Anterior cingulate cortex (tissue), 58 donors: ENCODE measurements around the gene ZSCAN5B.
"Not testable (repeated sequence)": the region's sequence is repeated elsewhere in the genome, so short reads cannot be mapped to it uniquely, and the experiment has no call there.

ENCODE experiments used
- DNase-seq, 58 donors: peaks; one replicate each; lab custom pipeline; 2025; lab: John Stamatoyannopoulos, UW

ZSCAN5B gene, protein sequence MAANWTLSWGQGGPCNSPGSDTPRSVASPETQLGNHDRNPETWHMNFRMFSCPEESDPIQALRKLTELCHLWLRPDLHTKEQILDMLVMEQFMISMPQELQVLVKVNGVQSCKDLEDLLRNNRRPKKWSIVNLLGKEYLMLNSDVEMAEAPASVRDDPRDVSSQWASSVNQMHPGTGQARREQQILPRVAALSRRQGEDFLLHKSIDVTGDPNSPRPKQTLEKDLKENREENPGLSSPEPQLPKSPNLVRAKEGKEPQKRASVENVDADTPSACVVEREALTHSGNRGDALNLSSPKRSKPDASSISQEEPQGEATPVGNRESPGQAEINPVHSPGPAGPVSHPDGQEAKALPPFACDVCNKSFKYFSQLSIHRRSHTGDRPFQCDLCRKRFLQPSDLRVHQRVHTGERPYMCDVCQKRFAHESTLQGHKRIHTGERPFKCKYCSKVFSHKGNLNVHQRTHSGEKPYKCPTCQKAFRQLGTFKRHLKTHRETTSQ

GRCh38 chr19:56197646-56198045 lies at the start of gene ZSCAN5B:
TSS of gene ZSCAN5B (minus strand) at chr19:56197783. CDS start at chr19:56193052, 4,731 bp downstream.
- DNase-seq = not testable (repeated sequence)

DNA sequence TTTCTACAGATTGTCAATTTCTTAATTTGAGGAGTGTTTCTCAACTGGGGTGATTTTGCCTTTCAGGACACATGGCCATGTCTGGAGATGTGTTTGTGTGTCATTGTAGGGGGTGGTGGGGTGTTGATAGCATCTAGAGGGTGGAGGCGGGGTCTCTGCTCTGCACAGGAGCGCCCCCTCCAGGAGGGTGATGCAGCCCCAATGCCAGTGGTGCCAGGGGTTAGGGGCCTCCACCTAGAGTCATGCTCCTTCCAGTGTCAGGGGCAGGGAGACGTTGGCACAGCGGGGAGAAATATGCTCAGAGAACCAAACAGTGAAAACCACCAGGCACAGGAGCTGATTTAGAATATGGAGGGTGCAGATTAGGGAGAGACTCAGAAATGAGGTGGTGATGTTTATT lies 48.2 kb upstream of the ZSCAN5B start:
- DNase-seq = not testable (repeated sequence)

DNA sequence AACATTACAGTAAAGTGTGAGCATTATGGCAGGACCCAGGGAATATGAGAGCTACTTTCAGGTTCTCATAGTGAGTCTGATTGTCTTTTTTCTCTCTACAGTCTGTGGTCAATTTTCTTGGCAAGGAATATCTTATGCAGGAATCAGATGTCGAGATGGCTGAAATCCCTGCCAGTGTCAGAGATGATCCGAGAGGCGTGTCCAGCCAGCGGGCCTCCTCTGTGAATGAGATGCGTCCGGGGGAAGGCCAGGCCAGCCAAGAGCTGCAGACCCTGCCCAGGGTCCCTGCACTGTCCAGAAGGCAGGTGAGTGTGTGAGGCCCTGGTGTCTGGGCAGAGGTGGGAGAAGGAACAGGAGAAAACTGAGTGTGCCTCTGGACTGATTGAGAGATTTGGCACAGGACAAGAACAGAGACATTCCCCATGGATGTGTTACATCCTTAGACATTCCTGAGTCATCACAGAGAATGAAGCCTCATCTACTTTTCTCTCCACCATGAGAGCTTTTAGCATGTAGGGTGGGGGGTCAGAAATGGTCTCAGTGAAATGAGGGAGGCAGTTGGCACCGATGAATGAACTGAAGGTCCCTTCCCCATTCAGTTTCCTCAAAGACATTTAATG lies 47.6 kb upstream of the ZSCAN5B start:
- DNase-seq = no peak

- DNase-seq = no peak
Measured at GRCh38 chr19:56223481-56223880, 25.9 kb upstream of the ZSCAN5B start.

DNA sequence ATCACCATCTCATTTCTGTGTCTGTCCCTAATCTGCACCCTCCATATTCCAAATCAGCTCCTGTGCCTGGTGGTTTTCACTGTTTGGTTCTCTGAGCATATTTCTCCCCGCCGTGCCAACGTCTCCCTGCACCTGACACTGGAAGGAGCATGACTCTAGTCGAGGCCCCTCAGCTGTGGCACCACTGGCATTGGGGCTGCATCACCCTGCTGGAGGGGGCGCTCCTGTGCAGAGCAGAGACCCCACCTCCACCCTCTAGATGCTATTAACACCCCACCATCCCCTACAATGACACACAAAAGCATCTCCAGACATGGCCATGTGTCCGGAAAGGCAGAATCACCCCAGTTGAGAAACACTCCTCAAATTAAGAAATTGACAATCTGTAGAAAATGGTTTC lies 25.3 kb upstream of the ZSCAN5B start:
- DNase-seq = no peak

GRCh38 chr19:56221851-56222250 lies 24.3 kb upstream of the ZSCAN5B start:
- DNase-seq = no peak

DNA sequence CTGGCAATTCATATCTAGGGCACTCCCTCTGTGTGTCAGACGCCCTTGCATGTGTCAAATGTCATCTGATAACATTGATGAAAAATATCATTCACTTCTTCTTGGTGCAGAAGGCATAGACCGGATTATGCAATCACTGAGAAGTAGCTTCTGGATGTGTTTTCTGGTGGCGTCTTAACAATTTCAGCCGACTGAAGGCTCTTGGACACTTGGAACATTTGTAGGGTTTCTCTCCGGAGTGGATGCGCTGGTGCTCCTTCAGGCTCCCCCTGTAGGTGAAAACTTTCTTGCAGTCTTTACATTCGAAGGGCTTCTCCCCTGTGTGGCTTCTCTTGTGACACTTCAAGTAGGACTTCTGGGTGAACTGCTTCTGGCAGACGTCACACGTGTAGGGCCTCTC lies 23.9 kb upstream of the ZSCAN5B start:
- DNase-seq = not testable (repeated sequence)

GRCh38 chr19:56218961-56219360 lies 21.4 kb upstream of the ZSCAN5B start:
- no peak for DNase-seq

DNA sequence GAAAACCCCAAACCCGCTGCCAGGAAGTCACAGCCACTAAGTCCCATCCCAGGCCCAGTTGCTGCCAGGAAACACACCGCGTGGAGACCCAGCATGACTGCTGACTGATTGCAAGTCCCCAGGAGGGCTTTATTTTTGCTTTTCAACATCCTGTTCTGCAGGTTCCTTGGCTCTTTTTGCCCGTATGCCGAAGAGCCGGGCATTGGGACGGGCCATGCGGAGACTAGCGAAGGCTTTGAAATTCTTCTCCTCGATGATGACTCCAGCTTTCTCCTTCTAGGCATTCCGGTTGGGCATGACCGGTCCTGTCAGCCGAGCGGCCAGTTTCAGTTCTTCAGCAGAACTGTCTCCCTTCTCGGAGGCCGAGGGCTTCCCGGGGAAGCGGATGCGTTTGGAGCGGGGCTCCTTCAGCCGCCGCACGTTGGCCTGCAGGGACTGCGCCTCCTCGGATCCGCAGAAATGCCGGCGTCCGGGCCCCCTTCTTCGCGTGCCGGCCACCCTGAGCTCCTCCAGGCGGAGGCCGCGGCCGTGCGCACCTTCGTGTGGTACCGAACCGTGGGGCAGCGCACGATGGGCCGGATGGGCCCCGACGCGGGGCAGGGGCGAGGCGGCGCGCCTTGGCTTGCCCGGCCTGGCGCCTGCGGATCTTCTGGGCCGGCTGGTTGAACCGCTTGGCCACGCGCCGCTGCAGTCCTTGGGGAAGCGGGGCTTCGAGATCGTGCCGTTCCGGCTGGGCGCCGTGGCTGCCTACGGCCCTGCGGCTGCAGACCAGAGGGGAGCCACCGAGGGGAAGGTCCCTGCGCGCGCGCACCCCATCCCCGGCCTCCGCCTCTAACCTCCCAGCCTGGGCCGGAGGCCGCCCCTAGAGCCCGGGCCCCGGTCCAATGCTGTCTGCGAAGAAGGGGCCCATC lies 19.7 kb upstream of the ZSCAN5B start:
- DNase-seq = peak in 5 of 58 donors; percentile 1 to 22 (median 3)

DNA sequence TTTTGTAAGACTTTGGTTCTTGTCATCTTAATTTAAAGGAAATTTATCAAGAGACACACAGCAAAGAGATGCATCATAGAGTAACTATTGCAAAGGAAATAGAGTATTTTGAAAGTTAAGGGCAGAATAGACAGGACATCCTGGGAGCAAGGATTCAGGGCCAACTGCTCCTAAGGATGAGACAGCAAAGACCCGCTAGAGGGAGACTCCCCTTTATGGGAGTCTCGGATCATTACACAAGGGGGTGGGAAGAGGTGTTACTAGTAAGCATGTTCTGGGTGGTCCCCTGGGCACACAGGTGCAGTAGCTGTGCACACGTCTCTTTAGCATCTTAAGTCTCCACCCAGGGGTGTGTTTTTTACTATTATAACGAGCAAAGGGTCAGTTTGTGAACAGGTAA lies 14.1 kb upstream of the ZSCAN5B start:
- no peak for DNase-seq

DNA sequence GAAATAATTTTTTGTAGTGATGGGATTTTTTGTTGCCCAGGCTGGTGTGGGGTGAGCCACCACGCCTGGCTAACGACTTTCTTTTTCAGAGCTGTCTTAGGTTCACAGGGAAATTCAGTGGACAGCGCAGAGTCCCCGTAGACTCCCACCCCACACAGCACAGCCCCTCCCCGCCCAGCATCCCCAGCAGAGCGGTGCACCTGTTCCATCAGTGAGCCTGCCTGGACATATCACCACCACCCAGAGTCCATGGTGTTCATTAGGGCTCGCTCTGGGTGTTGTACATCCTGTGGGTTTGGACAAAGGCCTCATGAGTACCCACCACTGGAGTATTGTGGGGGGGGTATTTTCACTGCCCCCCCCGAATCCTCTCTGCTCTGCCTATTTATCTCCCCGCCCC lies 12.5 kb upstream of the ZSCAN5B start:
- DNase-seq = not testable (repeated sequence)

DNA sequence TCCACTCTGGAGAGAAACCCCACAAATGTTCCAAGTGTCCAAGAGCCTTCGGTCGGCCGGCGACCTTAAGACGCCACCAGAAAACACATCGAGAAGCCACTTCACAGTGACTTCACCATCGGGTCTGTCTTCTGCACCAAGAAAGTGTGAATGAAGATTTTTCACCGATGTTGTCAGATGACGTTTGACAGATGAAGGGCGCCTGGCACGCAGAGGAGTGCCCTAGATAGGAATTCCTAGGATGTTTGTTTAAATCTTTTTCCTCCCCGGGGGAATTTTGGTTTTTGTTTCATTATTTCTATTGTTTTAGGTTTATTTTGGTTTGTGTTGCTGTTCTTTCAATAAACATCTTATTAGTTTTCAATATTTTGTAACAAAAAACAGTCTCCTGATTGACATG lies 11.5 kb upstream of the ZSCAN5B start:
- DNase-seq = no peak

GRCh38 chr19:56207581-56207980 lies 10.0 kb upstream of the ZSCAN5B start:
- DNase-seq = not testable (repeated sequence)

GRCh38 chr19:56201973-56202372 lies 4.4 kb upstream of the ZSCAN5B start, which contains the start of gene ZSCAN5C:
TSS of gene ZSCAN5C (plus strand) at chr19:56202273. CDS start at chr19:56205914, 3,641 bp downstream.
- no peak for DNase-seq

GRCh38 chr19:56199687-56200086 lies 2.1 kb upstream of the ZSCAN5B start:
- no peak for DNase-seq

DNA sequence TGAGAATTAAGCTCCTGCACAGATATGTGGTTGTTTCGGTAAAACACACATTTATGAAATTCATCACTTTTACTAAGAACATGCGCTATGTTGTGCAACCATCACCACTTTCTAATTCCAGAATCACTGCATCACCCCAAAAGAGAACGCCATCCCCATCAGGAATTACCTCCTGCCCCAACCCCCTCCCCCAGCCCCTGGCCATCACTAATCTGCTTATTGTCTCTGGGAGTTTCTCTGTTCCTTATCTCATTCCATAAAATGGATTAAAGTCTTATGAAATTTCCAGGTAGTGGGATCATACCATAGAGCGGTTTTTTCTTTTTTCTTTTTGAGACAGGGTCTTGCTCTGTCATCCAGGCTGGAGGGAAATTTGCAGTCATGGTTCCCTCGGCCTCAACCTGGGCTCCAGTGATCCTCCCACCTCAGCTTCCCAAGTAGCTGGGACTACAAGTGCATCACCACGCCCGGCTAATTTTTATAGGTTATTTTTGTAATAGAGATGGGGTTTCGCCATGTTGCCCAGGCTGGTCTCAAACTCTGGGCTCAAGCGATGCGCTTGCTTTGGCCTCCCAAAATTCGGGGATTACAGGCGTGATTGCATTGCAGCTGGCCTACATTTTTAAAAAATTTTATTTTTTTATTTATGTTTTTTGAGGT lies 3.5 kb downstream of the ZSCAN5B start:
- no peak for DNase-seq

GRCh38 chr19:56191711-56192110 lies 5.9 kb downstream of the ZSCAN5B start:
- DNase-seq = no peak

DNA sequence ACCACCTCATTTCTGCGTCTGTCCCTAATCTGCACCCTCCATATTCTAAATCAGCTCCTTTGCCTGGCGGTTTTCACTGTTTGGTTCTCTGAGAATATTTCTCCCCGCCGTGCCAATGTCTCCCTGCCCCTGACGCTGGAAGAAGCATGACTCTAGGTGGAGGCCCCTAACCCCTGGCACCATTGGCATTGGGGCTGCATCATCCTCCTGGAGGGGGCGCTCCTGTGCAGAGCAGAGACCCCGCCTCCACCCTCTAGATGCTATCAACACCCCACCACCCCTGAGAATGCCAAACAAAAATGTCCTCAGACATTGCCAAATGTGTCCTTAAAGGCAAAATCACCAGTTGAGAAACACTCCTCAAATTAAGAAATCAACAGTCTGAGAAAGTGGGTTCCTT lies 6.5 kb downstream of the ZSCAN5B start:
- DNase-seq = no peak

DNA sequence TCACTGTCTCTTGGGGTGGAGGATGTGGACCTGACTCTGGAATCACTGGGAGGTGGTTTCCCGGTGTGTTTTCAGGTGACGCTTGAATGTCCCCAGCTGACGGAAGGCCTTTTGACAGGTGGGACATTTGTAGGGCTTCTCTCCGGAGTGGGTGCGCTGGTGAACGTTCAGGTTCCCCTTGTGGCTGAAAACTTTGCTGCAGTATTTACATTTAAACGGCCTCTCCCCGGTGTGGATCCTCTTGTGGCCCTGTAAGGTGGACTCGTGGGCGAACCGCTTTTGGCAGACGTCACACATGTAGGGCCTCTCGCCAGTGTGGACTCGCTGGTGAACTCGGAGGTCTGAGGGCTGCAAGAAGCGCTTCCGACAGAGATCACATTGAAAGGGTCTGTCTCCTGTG lies 7.8 kb downstream of the ZSCAN5B start:
- DNase-seq = no peak
